Measurements from ENCODE around the gene OPRM1.

Gene OPRM1

DNA sequence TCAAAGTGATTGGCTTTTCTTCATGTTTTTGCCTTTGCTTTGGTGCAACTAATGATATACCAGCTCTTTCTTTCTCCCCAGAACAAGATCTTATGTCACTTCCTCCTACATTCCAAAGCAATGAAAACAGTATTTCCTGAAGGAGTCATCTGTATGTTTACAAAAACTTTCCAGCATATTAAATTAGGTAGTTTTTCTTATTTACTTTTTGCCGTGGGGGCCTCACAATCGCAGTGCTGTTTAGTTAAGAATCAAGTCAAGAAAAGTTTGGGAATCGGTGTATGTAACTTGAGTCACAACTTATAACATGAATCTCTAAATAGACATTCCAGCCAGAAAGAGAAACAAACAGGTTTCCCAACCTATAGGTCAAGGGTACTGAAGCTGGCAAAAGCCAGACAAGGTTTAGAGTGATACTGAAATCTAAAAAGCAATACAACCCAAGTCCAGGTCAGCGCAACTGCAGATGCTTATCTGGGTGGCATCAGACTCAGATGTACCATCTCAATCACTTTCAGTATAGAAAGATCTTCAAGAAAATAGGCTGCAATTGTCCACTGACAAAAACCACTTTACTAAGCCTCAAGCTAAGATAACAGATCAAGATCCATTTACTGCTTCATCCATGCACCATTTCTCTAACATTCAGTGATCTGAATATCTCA, 253.9 kb downstream of the OPRM1 start:
- no peak for TF ChIP-seq TAF1 (IDR thresholded peaks at IDR 0.05; ENCODE audit: borderline replicate concordance, insufficient read depth, low read length)
- no peak for TF ChIP-seq SIN3A (IDR thresholded peaks at IDR 0.05; ENCODE audit: borderline replicate concordance, insufficient read depth, low read length)
- TF ChIP-seq FOXP2 (optimal IDR thresholded peaks at IDR 0.05; ENCODE audit: borderline replicate concordance, extremely low read depth, extremely low read length, insufficient read depth), result no peak
- no peak for TF ChIP-seq POLR2AphosphoS5 (IDR thresholded peaks at IDR 0.05; ENCODE audit: low read depth, low read length)
- TF ChIP-seq, protein P1, sequence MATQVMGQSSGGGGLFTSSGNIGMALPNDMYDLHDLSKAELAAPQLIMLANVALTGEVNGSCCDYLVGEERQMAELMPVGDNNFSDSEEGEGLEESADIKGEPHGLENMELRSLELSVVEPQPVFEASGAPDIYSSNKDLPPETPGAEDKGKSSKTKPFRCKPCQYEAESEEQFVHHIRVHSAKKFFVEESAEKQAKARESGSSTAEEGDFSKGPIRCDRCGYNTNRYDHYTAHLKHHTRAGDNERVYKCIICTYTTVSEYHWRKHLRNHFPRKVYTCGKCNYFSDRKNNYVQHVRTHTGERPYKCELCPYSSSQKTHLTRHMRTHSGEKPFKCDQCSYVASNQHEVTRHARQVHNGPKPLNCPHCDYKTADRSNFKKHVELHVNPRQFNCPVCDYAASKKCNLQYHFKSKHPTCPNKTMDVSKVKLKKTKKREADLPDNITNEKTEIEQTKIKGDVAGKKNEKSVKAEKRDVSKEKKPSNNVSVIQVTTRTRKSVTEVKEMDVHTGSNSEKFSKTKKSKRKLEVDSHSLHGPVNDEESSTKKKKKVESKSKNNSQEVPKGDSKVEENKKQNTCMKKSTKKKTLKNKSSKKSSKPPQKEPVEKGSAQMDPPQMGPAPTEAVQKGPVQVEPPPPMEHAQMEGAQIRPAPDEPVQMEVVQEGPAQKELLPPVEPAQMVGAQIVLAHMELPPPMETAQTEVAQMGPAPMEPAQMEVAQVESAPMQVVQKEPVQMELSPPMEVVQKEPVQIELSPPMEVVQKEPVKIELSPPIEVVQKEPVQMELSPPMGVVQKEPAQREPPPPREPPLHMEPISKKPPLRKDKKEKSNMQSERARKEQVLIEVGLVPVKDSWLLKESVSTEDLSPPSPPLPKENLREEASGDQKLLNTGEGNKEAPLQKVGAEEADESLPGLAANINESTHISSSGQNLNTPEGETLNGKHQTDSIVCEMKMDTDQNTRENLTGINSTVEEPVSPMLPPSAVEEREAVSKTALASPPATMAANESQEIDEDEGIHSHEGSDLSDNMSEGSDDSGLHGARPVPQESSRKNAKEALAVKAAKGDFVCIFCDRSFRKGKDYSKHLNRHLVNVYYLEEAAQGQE (IDR thresholded peaks at IDR 0.05; ENCODE audit: insufficient read depth in 1 of 2, low read depth in 2 of 2, low read length in 2 of 2), result no peak

- no peak for TF ChIP-seq TAF1 (IDR thresholded peaks at IDR 0.05; ENCODE audit: borderline replicate concordance, insufficient read depth, low read length)
- no peak for TF ChIP-seq SIN3A (IDR thresholded peaks at IDR 0.05; ENCODE audit: borderline replicate concordance, insufficient read depth, low read length)
- TF ChIP-seq POLR2AphosphoS5 (IDR thresholded peaks at IDR 0.05; ENCODE audit: low read depth, low read length), result no peak
- no peak for TF ChIP-seq FOXP2 (optimal IDR thresholded peaks at IDR 0.05; ENCODE audit: borderline replicate concordance, extremely low read depth, extremely low read length, insufficient read depth)
- TF ChIP-seq, protein P1 (IDR thresholded peaks at IDR 0.05; ENCODE audit: insufficient read depth in 1 of 2, low read depth in 2 of 2, low read length in 2 of 2), result no peak
Observed at GRCh38 chr6:154295733-154296132, 256.7 kb downstream of the OPRM1 start.
